ENCODE measurements around the gene CCDC171. TPM values are rescaled to one million over a fixed set of nuclear protein-coding genes. Genes with fewer than 3 reads are reported as not detected.
"Not testable (repeated sequence)": the region's sequence is repeated elsewhere in the genome, so short reads cannot be mapped to it uniquely, and the experiment has no call there.

Gene CCDC171
- total and polyA plus RNA-seq, 10 of the 15 experiments (the other 5 are each of a cell fraction or from before 2014, with no cell fraction given): 1.00 to 7.2 (median 2.8) TPM

DNA sequence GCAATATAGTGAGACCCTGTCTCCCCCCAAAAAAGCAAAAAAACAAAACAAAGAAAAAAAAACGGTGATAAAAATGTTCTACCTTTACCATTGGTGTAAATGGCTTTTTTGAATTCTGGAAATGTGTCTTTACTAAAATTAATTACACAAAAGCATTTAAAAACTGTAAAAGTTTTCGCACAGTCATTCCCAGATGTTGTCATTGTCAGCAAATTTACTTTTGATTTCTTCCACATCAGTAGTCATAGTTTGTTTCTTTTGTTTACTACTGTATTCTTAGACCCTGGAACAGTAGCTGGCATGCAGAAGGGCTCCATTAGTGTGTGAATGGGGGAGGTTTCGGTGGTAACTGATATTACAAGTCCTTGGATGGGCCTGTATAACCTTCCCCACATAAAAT is 39.5 kb downstream of the CCDC171 start (continued):
- TF ChIP-seq, protein P1, sequence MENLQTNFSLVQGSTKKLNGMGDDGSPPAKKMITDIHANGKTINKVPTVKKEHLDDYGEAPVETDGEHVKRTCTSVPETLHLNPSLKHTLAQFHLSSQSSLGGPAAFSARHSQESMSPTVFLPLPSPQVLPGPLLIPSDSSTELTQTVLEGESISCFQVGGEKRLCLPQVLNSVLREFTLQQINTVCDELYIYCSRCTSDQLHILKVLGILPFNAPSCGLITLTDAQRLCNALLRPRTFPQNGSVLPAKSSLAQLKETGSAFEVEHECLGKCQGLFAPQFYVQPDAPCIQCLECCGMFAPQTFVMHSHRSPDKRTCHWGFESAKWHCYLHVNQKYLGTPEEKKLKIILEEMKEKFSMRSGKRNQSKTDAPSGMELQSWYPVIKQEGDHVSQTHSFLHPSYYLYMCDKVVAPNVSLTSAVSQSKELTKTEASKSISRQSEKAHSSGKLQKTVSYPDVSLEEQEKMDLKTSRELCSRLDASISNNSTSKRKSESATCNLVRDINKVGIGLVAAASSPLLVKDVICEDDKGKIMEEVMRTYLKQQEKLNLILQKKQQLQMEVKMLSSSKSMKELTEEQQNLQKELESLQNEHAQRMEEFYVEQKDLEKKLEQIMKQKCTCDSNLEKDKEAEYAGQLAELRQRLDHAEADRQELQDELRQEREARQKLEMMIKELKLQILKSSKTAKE (IDR thresholded peaks at IDR 0.05; ENCODE audit: low read depth, poor library complexity, severe bottlenecking): no peak
- no peak for TF ChIP-seq MYC (IDR thresholded peaks at IDR 0.05; ENCODE audit: insufficient read depth, insufficient read length, insufficient replicate concordance, low read length, severe bottlenecking)
- no peak for TF ChIP-seq IRF4 (IDR thresholded peaks at IDR 0.05; ENCODE audit: low read depth, low read length)
- TF ChIP-seq ESRRA (IDR thresholded peaks at IDR 0.05; ENCODE audit: low read length): no peak
- no peak for TF ChIP-seq SUPT20H (IDR thresholded peaks at IDR 0.05; ENCODE audit: borderline replicate concordance, control insufficient read depth, low read depth, low read length)
- TF ChIP-seq ZBED1 (IDR thresholded peaks at IDR 0.05; ENCODE audit: borderline replicate concordance): no peak
- TF ChIP-seq, protein P2, sequence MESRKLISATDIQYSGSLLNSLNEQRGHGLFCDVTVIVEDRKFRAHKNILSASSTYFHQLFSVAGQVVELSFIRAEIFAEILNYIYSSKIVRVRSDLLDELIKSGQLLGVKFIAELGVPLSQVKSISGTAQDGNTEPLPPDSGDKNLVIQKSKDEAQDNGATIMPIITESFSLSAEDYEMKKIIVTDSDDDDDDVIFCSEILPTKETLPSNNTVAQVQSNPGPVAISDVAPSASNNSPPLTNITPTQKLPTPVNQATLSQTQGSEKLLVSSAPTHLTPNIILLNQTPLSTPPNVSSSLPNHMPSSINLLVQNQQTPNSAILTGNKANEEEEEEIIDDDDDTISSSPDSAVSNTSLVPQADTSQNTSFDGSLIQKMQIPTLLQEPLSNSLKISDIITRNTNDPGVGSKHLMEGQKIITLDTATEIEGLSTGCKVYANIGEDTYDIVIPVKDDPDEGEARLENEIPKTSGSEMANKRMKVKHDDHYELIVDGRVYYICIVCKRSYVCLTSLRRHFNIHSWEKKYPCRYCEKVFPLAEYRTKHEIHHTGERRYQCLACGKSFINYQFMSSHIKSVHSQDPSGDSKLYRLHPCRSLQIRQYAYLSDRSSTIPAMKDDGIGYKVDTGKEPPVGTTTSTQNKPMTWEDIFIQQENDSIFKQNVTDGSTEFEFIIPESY (IDR thresholded peaks at IDR 0.05): no peak

DNA sequence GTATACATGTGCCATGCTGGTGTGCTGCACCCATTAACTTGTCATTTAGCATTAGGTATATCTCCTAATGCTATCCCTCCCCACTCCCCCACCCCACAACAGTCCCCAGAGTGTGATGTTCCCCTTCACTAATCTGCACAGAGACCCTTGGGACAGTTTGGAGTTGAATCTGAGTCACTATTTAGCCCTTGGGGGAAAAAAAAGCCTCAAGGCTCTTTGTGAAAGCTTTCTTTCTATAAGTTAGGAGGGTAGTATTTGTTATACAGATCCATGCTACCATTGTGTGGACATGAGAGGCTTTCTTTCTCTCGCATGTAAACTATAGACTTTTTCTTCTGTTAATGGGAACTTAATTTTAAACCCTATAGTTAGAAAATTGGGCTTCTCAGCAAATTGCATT is 40.1 kb downstream of the CCDC171 start:
- H2AFZ ChIP-seq (ENCODE audit: control insufficient read depth, low read depth, low read length); H3K36me3 ChIP-seq (ENCODE audit: control insufficient read depth in 2 of 2, insufficient read depth in 2 of 2, low read length in 1 of 2); H3K27me3 ChIP-seq (replicated peaks in 1 of 2; ENCODE audit: control insufficient read depth in 2 of 2, insufficient read depth in 2 of 2, low read length in 1 of 2); H3K9ac ChIP-seq (ENCODE audit: control insufficient read depth, insufficient read depth, low read length); H3K27ac ChIP-seq (ENCODE audit: control insufficient read depth, insufficient read depth); CTCF ChIA-PET; DNase-seq (ENCODE audit: low read depth, low spot score); H3K9me3 ChIP-seq (replicated peaks; ENCODE audit: control insufficient read depth, insufficient read depth, low read length); in situ Hi-C loops (cut with MboI); H4K20me1 ChIP-seq (ENCODE audit: control insufficient read depth, insufficient read depth); H3K4me2 ChIP-seq (ENCODE audit: control insufficient read depth, insufficient read depth); H3K4me1 ChIP-seq (ENCODE audit: control insufficient read depth, insufficient read depth, low read length); H3K79me2 ChIP-seq (ENCODE audit: control insufficient read depth, insufficient read depth, low read length); FAIRE-seq; H3K4me3 ChIP-seq; intact Hi-C loops (cut with micrococcal nuclease; ENCODE audit: unreplicated experiment); BruUV-seq (replicated peaks): not testable (repeated sequence)
- POLR2A ChIA-PET: interaction anchor here (1.4 kb wide), 1 partner anchor 40 kb away, joined by 7 read pairs; the partner anchor contains the start of gene CCDC171
- ATAC-seq: peak; percentile 59
- peak; percentile 72 for TF ChIP-seq MEF2B (IDR thresholded peaks at IDR 0.05; ENCODE audit: partially characterized antibody, poor library complexity, severe bottlenecking)
- RAD21 ChIA-PET (ENCODE audit: unreplicated experiment): interaction anchor here (1.0 kb wide), 1 partner anchor 13 kb away, joined by 3 read pairs; no protein-coding TSS in a partner anchor
- 0% methylated on average over 1 of the region's 1 CpG for WGBS (ENCODE audit: insufficient coverage, insufficient replicate concordance, low lambda C conversion rate, missing lambda C conversion rate)
- SMC1A ChIA-PET (ENCODE audit: uncharacterized antibody, unreplicated experiment): interaction anchor here (1.3 kb wide), 1 partner anchor 9 kb away, joined by 3 read pairs; no protein-coding TSS in a partner anchor

DNA sequence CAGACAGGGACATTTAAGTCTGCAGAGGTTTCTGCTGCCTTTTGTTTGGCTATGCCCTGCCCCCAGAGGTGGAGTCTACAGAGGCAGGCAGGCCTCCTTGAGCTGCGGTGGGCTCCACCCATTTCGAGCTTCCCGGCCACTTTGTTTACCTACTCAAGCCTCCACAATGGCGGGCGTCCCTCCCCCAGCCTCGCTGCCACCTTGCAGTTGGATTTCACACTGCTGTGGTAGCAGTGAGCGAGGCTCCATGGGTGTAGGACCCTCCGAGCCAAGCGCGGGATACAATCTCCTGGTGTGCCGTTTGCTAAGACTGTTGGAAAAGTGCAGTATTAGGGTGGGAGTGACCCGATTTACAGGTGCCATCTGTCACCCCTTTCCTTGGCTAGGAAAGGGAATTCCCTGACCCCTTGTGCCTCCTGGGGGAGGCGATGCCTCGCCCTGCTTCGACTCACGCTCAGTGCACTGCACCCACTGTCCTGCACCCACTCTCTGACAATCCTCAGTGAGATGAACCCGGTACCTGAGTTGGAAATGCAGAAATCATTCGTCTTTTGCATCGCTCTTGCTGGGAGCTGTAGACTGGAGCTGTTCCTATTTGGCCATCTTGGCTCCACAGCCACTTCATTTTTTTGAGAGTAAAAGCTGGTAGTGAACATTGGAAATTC is 48.0 kb downstream of the CCDC171 start:
- POLR2A ChIA-PET; H3K27me3 ChIP-seq (replicated peaks in 1 of 2; ENCODE audit: control insufficient read depth in 2 of 2, insufficient read depth in 2 of 2, low read length in 1 of 2); H3K79me2 ChIP-seq (ENCODE audit: control insufficient read depth, insufficient read depth, low read length); H3K9me3 ChIP-seq (replicated peaks; ENCODE audit: control insufficient read depth, insufficient read depth, low read length); H3K9ac ChIP-seq (ENCODE audit: control insufficient read depth, insufficient read depth, low read length); H2AFZ ChIP-seq (ENCODE audit: control insufficient read depth, low read depth, low read length); FAIRE-seq; H3K27ac ChIP-seq (ENCODE audit: control insufficient read depth, insufficient read depth); H3K4me3 ChIP-seq; DNase-seq (ENCODE audit: low read depth, low spot score); BruUV-seq (replicated peaks); H3K4me2 ChIP-seq (ENCODE audit: control insufficient read depth, insufficient read depth); in situ Hi-C loops (cut with MboI); H4K20me1 ChIP-seq (ENCODE audit: control insufficient read depth, insufficient read depth); H3K36me3 ChIP-seq (ENCODE audit: control insufficient read depth in 2 of 2, insufficient read depth in 2 of 2, low read length in 1 of 2); ATAC-seq; H3K4me1 ChIP-seq (ENCODE audit: control insufficient read depth, insufficient read depth, low read length): not testable (repeated sequence)
- 92% methylated on average over 19 of the region's 19 CpGs for WGBS (ENCODE audit: insufficient coverage, insufficient replicate concordance, low lambda C conversion rate, missing lambda C conversion rate)
- RAD21 ChIA-PET (ENCODE audit: unreplicated experiment): interaction anchor here (3.8 kb wide), 1 partner anchor 48 kb away, joined by 14 read pairs; the partner anchor contains the start of gene CCDC171
- intact Hi-C loops (cut with micrococcal nuclease; ENCODE audit: unreplicated experiment): loop anchor here (10.0 kb wide), 1 partner anchor 496 kb away; no protein-coding TSS in a partner anchor
- CTCF ChIA-PET: interaction anchor here (0.9 to 1.2 kb wide), 2 partner anchors 14 to 323 kb away, joined by 3 to 4 read pairs; no protein-coding TSS in a partner anchor
- SMC1A ChIA-PET (ENCODE audit: uncharacterized antibody, unreplicated experiment): interaction anchor here (1.0 to 1.5 kb wide), 5 partner anchors 9 to 323 kb away, joined by 3 to 4 read pairs (median 3); no protein-coding TSS in a partner anchor

Data from GM12878 (cell line).